IPS DF 4.7 (cell line): ENCODE data around the gene COQ4.
"Not testable (repeated sequence)": the region's sequence is repeated elsewhere in the genome, so short reads cannot be mapped to it uniquely, and the experiment has no call there.

ENCODE experiments used
- DNase-seq: peaks from one replicate; pipeline ENCODE4 v3.0.0-alpha.2; 2013; ENCODE audit warnings: low spot score; ENCODE audit errors: extremely low read depth

COQ4 gene

GRCh38 chr9:128298535-128299482 lies 23.8 kb upstream of the COQ4 start:
- DNase-seq, result no peak

- no peak for DNase-seq
Observed at GRCh38 chr9:128304136-128304970, 18.3 kb upstream of the COQ4 start.

- DNase-seq, result no peak
Observed at GRCh38 chr9:128304971-128305288, 17.7 kb upstream of the COQ4 start.

GRCh38 chr9:128309551-128309950 lies 13.1 kb upstream of the COQ4 start:
- no peak for DNase-seq

GRCh38 chr9:128310461-128310860 lies 12.2 kb upstream of the COQ4 start:
- no peak for DNase-seq

GRCh38 chr9:128314697-128315096 lies 7.9 kb upstream of the COQ4 start:
- no peak for DNase-seq

GRCh38 chr9:128316421-128316820 lies 6.2 kb upstream of the COQ4 start:
- DNase-seq, result no peak

GRCh38 chr9:128317629-128318028 lies 5.0 kb upstream of the COQ4 start:
- no peak for DNase-seq

- no peak for DNase-seq
Observed at GRCh38 chr9:128321343-128321742, 1.3 kb upstream of the COQ4 start.

- no peak for DNase-seq
Observed at GRCh38 chr9:128321879-128322403, 698 bp upstream of the COQ4 start.

- DNase-seq, result no peak
Observed at GRCh38 chr9:128323212-128323730, 632 bp downstream of the COQ4 start.

GRCh38 chr9:128323791-128324190 lies 1.2 kb downstream of the COQ4 start:
- DNase-seq, result no peak

- DNase-seq, result no peak
Observed at GRCh38 chr9:128324401-128324800, 1.8 kb downstream of the COQ4 start.

GRCh38 chr9:128325629-128326028 lies 3.0 kb downstream of the COQ4 start:
- no peak for DNase-seq

GRCh38 chr9:128333451-128333869 lies 10.8 kb downstream of the COQ4 start:
- no peak for DNase-seq

GRCh38 chr9:128335161-128335560 lies 12.5 kb downstream of the COQ4 start:
- no peak for DNase-seq

GRCh38 chr9:128335914-128336313 lies 13.3 kb downstream of the COQ4 start:
- no peak for DNase-seq

GRCh38 chr9:128337936-128338335 lies 15.3 kb downstream of the COQ4 start:
- no peak for DNase-seq

- DNase-seq, result not testable (repeated sequence)
Observed at GRCh38 chr9:128338852-128339614, 16.4 kb downstream of the COQ4 start.

GRCh38 chr9:128339761-128340690 lies 17.4 kb downstream of the COQ4 start, which contains the start of gene SLC27A4:
Gene SLC27A4, plus strand, starts transcription at chr9:128340527. Its CDS starts 2,606 bp downstream, at chr9:128343133.
- no peak for DNase-seq
